GM23248 (cell line): Measurements from ENCODE around the gene TSTD2. TPM values are rescaled to one million over a fixed set of nuclear protein-coding genes. Genes with fewer than 3 reads are reported as not detected.

Experiments used
- DNase-seq: peaks from one replicate; pipeline ENCODE4 v3.0.0-alpha.2; 2015
- H2AFZ ChIP-seq: fragments of 200-600 bp; sonication (generic); 2 replicates; pipeline ENCODE4 v1.6.1; 2016; ENCODE audit warnings: antibody characterized with exemption
- H3F3A ChIP-seq: fragments of 200-600 bp; sonication (generic); 2 replicates; pipeline ENCODE4 v1.6.1; 2016; ENCODE audit warnings: mild to moderate bottlenecking, antibody characterized with exemption, mixed run types; ENCODE audit not compliant: insufficient read depth
- H3K27ac ChIP-seq: fragments of 200-600 bp; sonication (generic); 2 replicates; pipeline ENCODE4 v1.5.1; 2016; ENCODE audit warnings: mild to moderate bottlenecking
- H3K27me3 ChIP-seq: fragments of 200-600 bp; sonication (generic); replicated peaks from 2 replicates; pipeline ENCODE4 v1.6.1; 2016; ENCODE audit warnings: mild to moderate bottlenecking; ENCODE audit not compliant: insufficient read depth
- H3K36me3 ChIP-seq: fragments of 200-600 bp; sonication (generic); 2 replicates; pipeline ENCODE4 v1.6.1; 2016; ENCODE audit warnings: low read depth, mild to moderate bottlenecking
- H3K4me1 ChIP-seq: fragments of 200-600 bp; sonication (generic); 2 replicates; pipeline ENCODE4 v1.6.1; 2016; ENCODE audit warnings: mild to moderate bottlenecking; ENCODE audit not compliant: insufficient read depth
- H3K4me2 ChIP-seq: fragments of 200-600 bp; sonication (generic); one replicate; pipeline ENCODE4 v1.6.1; 2016; ENCODE audit warnings: mild to moderate bottlenecking; ENCODE audit not compliant: unreplicated experiment
- H3K4me3 ChIP-seq: fragments of 200-600 bp; sonication (generic); 2 replicates; pipeline ENCODE4 v1.5.1; 2016; ENCODE audit warnings: mild to moderate bottlenecking
- H3K79me2 ChIP-seq: fragments of 200-600 bp; sonication (generic); 2 replicates; pipeline ENCODE4 v1.6.1; 2016; ENCODE audit warnings: mild to moderate bottlenecking; ENCODE audit not compliant: insufficient read depth
- H3K9ac ChIP-seq: fragments of 200-600 bp; sonication (generic); 2 replicates; pipeline ENCODE4 v1.6.1; 2016; ENCODE audit warnings: mild to moderate bottlenecking
- H3K9me2 ChIP-seq: fragments of 200-600 bp; sonication (generic); 2 replicates; pipeline ENCODE4 v1.6.1; 2016; ENCODE audit warnings: mixed run types, mild to moderate bottlenecking, moderate library complexity; ENCODE audit not compliant: insufficient read depth
- H3K9me3 ChIP-seq: fragments of 200-600 bp; sonication (generic); one replicate; pipeline ENCODE4 v1.6.1; 2017; ENCODE audit warnings: low read depth
- H4K20me1 ChIP-seq: fragments of 200-600 bp; sonication (generic); 2 replicates; pipeline ENCODE4 v1.6.0; 2016; ENCODE audit not compliant: insufficient read depth
- EZH2 ChIP-seq: fragments of 200-600 bp; sonication (generic); IDR thresholded peaks from 2 replicates; pipeline ENCODE4 v1.6.1; 2018; ENCODE audit warnings: antibody characterized with exemption, mild to moderate bottlenecking; ENCODE audit not compliant: insufficient read depth, poor library complexity, severe bottlenecking
- EZH2phosphoT487 ChIP-seq: fragments of 200-600 bp; sonication (generic); IDR thresholded peaks from 2 replicates; pipeline ENCODE4 v1.6.1; 2018; ENCODE audit warnings: antibody characterized with exemption, moderate library complexity, mild to moderate bottlenecking, low read depth; ENCODE audit not compliant: insufficient read depth
- WGBS, 2 experiments: methylation state at CpG; one replicate each; pipeline ENCODE4 v1.1.6; 2015 to 2017; ENCODE audit warnings: low lambda C conversion rate in 2 of 2, low coverage in 1 of 2; ENCODE audit errors: missing lambda C conversion rate in 2 of 2; 5-methylcytosine and 5-hydroxymethylcytosine counted together
- in situ Hi-C: fragments of 300-500 bp; cut with MboI; formaldehyde crosslinking; loops from 2 replicates; pipeline ENCODE4 v1.15.0; 2020
- polyA plus RNA-seq: library from polyadenylated mRNA; unstranded; fragments of >200 nt; fragmentation: Nextera tagmentation; extraction: Ambion mirVana; gene quantifications from 2 replicates; pipeline ENCODE4 v1.2.1, GENCODE V29; 2016
- total RNA-seq: library from RNA; depleted of rRNA; stranded (reverse); fragments of >200 nt; shearing (Covaris generic); gene quantifications from 2 replicates; pipeline ENCODE4 v1.2.3, GENCODE V29; 2014

Gene TSTD2
- total and polyA plus RNA-seq, 2 experiments from 2014 or later = 7.6 to 13.9 TPM

- no peak for DNase-seq
- H3K79me2 ChIP-seq = no peaks in the 10 kb centered on the region
- no peak for TF ChIP-seq EZH2
- TF ChIP-seq EZH2phosphoT487 = no peak
- no peaks in the 10 kb centered on the region for H3F3A ChIP-seq
- in situ Hi-C loops = no loop called here
- no peak overlapping the region for H3K9ac ChIP-seq
- no peak overlapping the region for H2AFZ ChIP-seq
- H3K9me2 ChIP-seq = no peaks in the 10 kb centered on the region
- no peaks in the 10 kb centered on the region for H3K36me3 ChIP-seq
- H4K20me1 ChIP-seq = no peaks in the 10 kb centered on the region
- no peak overlapping the region for H3K27ac ChIP-seq
- no peak overlapping the region for H3K4me3 ChIP-seq
- H3K27me3 ChIP-seq = peaks cover 17% of the 10 kb centered on the region; the same call in 1 of the 2 replicates
- no peaks in the 10 kb centered on the region for H3K4me1 ChIP-seq
- WGBS, 2 experiments = 1% methylated on average over 7 of the region's 7 CpGs
- H3K4me2 ChIP-seq = no peak overlapping the region
- no peaks in the 10 kb centered on the region for H3K9me3 ChIP-seq
These were observed 75.5 kb downstream of the TSTD2 start for GRCh38 chr9:97557606-97558095.

- no peak overlapping the region for H3K4me2 ChIP-seq
- H3K27me3 ChIP-seq = peaks cover 17% of the 10 kb centered on the region; the same call in 1 of the 2 replicates
- H3K4me1 ChIP-seq = no peaks in the 10 kb centered on the region
- no peak overlapping the region for H3K4me3 ChIP-seq
- H3K9me2 ChIP-seq = no peaks in the 10 kb centered on the region
- H3F3A ChIP-seq = no peaks in the 10 kb centered on the region
- no peak overlapping the region for H2AFZ ChIP-seq
- H3K9ac ChIP-seq = no peak overlapping the region
- H3K36me3 ChIP-seq = no peaks in the 10 kb centered on the region
- WGBS, 2 experiments = 45 to 49% methylated on average over 15 of the region's 15 CpGs
- H4K20me1 ChIP-seq = no peaks in the 10 kb centered on the region
- DNase-seq = no peak
- no peak overlapping the region for H3K27ac ChIP-seq
- in situ Hi-C loops = no loop called here
- TF ChIP-seq EZH2phosphoT487 (no peak), EZH2 (no peak)
- no peaks in the 10 kb centered on the region for H3K9me3 ChIP-seq
- no peaks in the 10 kb centered on the region for H3K79me2 ChIP-seq
These were observed 76.2 kb downstream of the TSTD2 start for GRCh38 chr9:97556721-97557605.

GRCh38 chr9:97556036-97556720 lies 77.0 kb downstream of the TSTD2 start:
- no peak for DNase-seq

GRCh38 chr9:97555164-97555563 lies 78.0 kb downstream of the TSTD2 start:
- H3K9me2 ChIP-seq = no peaks in the 10 kb centered on the region
- in situ Hi-C loops = no loop called here
- H3K4me3 ChIP-seq = no peak overlapping the region
- WGBS, 2 experiments = 78 to 80% methylated on average over 15 of the region's 15 CpGs
- H3K36me3 ChIP-seq = no peaks in the 10 kb centered on the region
- no peak overlapping the region for H3K27ac ChIP-seq
- no peak for DNase-seq
- no peaks in the 10 kb centered on the region for H3K79me2 ChIP-seq
- H2AFZ ChIP-seq = no peak overlapping the region
- no peaks in the 10 kb centered on the region for H4K20me1 ChIP-seq
- H3F3A ChIP-seq = no peaks in the 10 kb centered on the region
- H3K9me3 ChIP-seq = no peaks in the 10 kb centered on the region
- H3K4me2 ChIP-seq = no peak overlapping the region
- TF ChIP-seq EZH2phosphoT487 (no peak), EZH2 (no peak)
- no peaks in the 10 kb centered on the region for H3K4me1 ChIP-seq
- no peak overlapping the region for H3K9ac ChIP-seq
- H3K27me3 ChIP-seq = peaks cover 17% of the 10 kb centered on the region; the same call in 1 of the 2 replicates

More at GRCh38 chr9:97556036-97556720, 77.0 kb downstream of the TSTD2 start:
- H3K79me2 ChIP-seq = no peaks in the 10 kb centered on the region
- in situ Hi-C loops = no loop called here
- no peak overlapping the region for H3K4me3 ChIP-seq
- no peak overlapping the region for H3K27ac ChIP-seq
- no peak overlapping the region for H3K9ac ChIP-seq
- no peaks in the 10 kb centered on the region for H3F3A ChIP-seq
- H3K4me2 ChIP-seq = no peak overlapping the region
- H2AFZ ChIP-seq = no peak overlapping the region
- no peaks in the 10 kb centered on the region for H3K9me3 ChIP-seq
- H3K27me3 ChIP-seq = peaks cover 17% of the 10 kb centered on the region; the same call in 1 of the 2 replicates
- H3K36me3 ChIP-seq = no peaks in the 10 kb centered on the region
- WGBS, 2 experiments = 63 to 65% methylated on average over 10 of the region's 10 CpGs
- no peaks in the 10 kb centered on the region for H3K4me1 ChIP-seq
- H4K20me1 ChIP-seq = no peaks in the 10 kb centered on the region
- no peaks in the 10 kb centered on the region for H3K9me2 ChIP-seq
- TF ChIP-seq EZH2phosphoT487 (no peak), EZH2 (no peak)
